ENCODE results near the gene STXBP5.
"Not testable (repeated sequence)": the region's sequence is repeated elsewhere in the genome, so short reads cannot be mapped to it uniquely, and the experiment has no call there.

The STXBP5 gene

GRCh38 chr6:147248859-147249258 lies 44.6 kb downstream of the STXBP5 start:
- no peaks in the 10 kb centered on the region for H3K9me3 ChIP-seq (ENCODE audit: insufficient read depth, low read length)
- no peak overlapping the region for H3K27ac ChIP-seq (ENCODE audit: low read length)
- no peak overlapping the region for H3K4me3 ChIP-seq (ENCODE audit: low read length)
- H3K36me3 ChIP-seq (replicated peaks; ENCODE audit: low read depth, low read length) = no peaks in the 10 kb centered on the region
- no peaks in the 10 kb centered on the region for H4K20me1 ChIP-seq (ENCODE audit: insufficient read depth, low read length)
- H3K79me2 ChIP-seq (ENCODE audit: low read length) = no peaks in the 10 kb centered on the region
- H3K9ac ChIP-seq (ENCODE audit: low read length) = no peak overlapping the region
- H3K4me1 ChIP-seq (ENCODE audit: low read length) = no peaks in the 10 kb centered on the region
- H3K27me3 ChIP-seq (ENCODE audit: low read depth, low read length) = no peaks in the 10 kb centered on the region
- TF ChIP-seq CTCF (IDR thresholded peaks at IDR 0.05; ENCODE audit: low read depth, low read length) = no peak
- no peak for TF ChIP-seq EZH2phosphoT487 (IDR thresholded peaks at IDR 0.05; ENCODE audit: low read depth)
- no peak overlapping the region for H3K4me2 ChIP-seq (ENCODE audit: low read length)
- no peak overlapping the region for H2AFZ ChIP-seq (ENCODE audit: low read depth, low read length)

GRCh38 chr6:147251072-147251471 lies 46.9 kb downstream of the STXBP5 start:
- H3K9ac ChIP-seq (ENCODE audit: low read length) = no peak overlapping the region
- no peaks in the 10 kb centered on the region for H3K9me3 ChIP-seq (ENCODE audit: insufficient read depth, low read length)
- H3K27ac ChIP-seq (ENCODE audit: low read length) = no peak overlapping the region

GRCh38 chr6:147254929-147255473 lies 50.8 kb downstream of the STXBP5 start:
- not testable (repeated sequence) for H3K4me3 ChIP-seq (ENCODE audit: low read length); H3K27me3 ChIP-seq (ENCODE audit: low read depth, low read length); H4K20me1 ChIP-seq (ENCODE audit: insufficient read depth, low read length); H3K9me3 ChIP-seq (ENCODE audit: insufficient read depth, low read length); H3K36me3 ChIP-seq (replicated peaks; ENCODE audit: low read depth, low read length); H3K4me2 ChIP-seq (ENCODE audit: low read length); H3K79me2 ChIP-seq (ENCODE audit: low read length); H2AFZ ChIP-seq (ENCODE audit: low read depth, low read length); H3K4me1 ChIP-seq (ENCODE audit: low read length); H3K27ac ChIP-seq (ENCODE audit: low read length); H3K9ac ChIP-seq (ENCODE audit: low read length)

More at GRCh38 chr6:147251072-147251471, 46.9 kb downstream of the STXBP5 start:
- Histone ChIP-seq H3K4me2 (ENCODE audit: low read length) (no peak overlapping the region), H2AFZ (ENCODE audit: low read depth, low read length) (no peak overlapping the region), H4K20me1 (ENCODE audit: insufficient read depth, low read length) (no peaks in the 10 kb centered on the region), H3K36me3 (replicated peaks; ENCODE audit: low read depth, low read length) (no peaks in the 10 kb centered on the region), H3K79me2 (ENCODE audit: low read length) (no peaks in the 10 kb centered on the region), H3K4me1 (ENCODE audit: low read length) (no peaks in the 10 kb centered on the region), H3K27me3 (ENCODE audit: low read depth, low read length) (no peaks in the 10 kb centered on the region), H3K4me3 (ENCODE audit: low read length) (no peak overlapping the region)
- no peak for TF ChIP-seq CTCF (IDR thresholded peaks at IDR 0.05; ENCODE audit: low read depth, low read length)
- no peak for TF ChIP-seq EZH2phosphoT487 (IDR thresholded peaks at IDR 0.05; ENCODE audit: low read depth)

- no peak overlapping the region for H3K4me2 ChIP-seq (ENCODE audit: low read length)
- no peaks in the 10 kb centered on the region for H3K27me3 ChIP-seq (ENCODE audit: low read depth, low read length)
- H3K4me1 ChIP-seq (ENCODE audit: low read length) = no peaks in the 10 kb centered on the region
- H3K36me3 ChIP-seq (replicated peaks; ENCODE audit: low read depth, low read length) = no peaks in the 10 kb centered on the region
- H3K9me3 ChIP-seq (ENCODE audit: insufficient read depth, low read length) = no peaks in the 10 kb centered on the region
- no peak overlapping the region for H3K4me3 ChIP-seq (ENCODE audit: low read length)
- no peak overlapping the region for H3K9ac ChIP-seq (ENCODE audit: low read length)
- no peak overlapping the region for H2AFZ ChIP-seq (ENCODE audit: low read depth, low read length)
- H3K79me2 ChIP-seq (ENCODE audit: low read length) = no peaks in the 10 kb centered on the region
- no peaks in the 10 kb centered on the region for H4K20me1 ChIP-seq (ENCODE audit: insufficient read depth, low read length)
- TF ChIP-seq CTCF (IDR thresholded peaks at IDR 0.05; ENCODE audit: low read depth, low read length) = no peak
- TF ChIP-seq EZH2phosphoT487 (IDR thresholded peaks at IDR 0.05; ENCODE audit: low read depth) = no peak
- H3K27ac ChIP-seq (ENCODE audit: low read length) = no peak overlapping the region
These were observed 51.9 kb downstream of the STXBP5 start for GRCh38 chr6:147255948-147256674.
